ENCODE results near the gene HOXB5.

Gene HOXB5

DNA sequence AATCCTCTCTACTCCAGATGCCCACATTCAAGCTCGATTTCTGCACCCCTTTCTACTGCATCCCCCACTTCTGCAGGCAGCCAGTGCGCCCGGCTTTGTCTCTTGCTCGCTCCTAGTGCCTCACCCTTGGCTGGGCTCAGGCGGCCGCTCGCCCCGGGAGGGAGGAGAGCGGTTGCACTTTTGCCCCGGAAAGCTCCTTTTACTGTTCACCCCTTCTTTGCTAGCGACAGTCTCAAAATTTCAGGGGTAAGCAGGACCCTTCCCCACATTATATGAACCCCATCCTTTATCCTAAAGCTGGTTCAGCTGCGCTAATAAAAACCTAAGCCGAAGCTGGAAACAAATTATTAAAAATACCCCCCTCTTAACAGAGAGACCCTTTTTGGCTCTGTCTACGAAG, 1.0 kb downstream of the HOXB5 start:
- TF ChIP-seq CTCF (IDR thresholded peaks at IDR 0.05; ENCODE audit: unreplicated experiment in 3 of 3) = no peak
- H3K4me1 Mint-ChIP-seq = peaks cover 82% of the 10 kb centered on the region
- H3K9me3 Mint-ChIP-seq = no peaks in the 10 kb centered on the region
- peaks cover 90% of the 10 kb centered on the region for H3K27me3 Mint-ChIP-seq (ENCODE audit: low read depth)
- peak overlapping the region; percentile 91 to 98 (median 94) for H3K4me3 Mint-ChIP-seq
- peak overlapping the region in 1 of 3 experiments; percentile 92 for H3K27ac Mint-ChIP-seq
- peaks cover 71% of the 10 kb centered on the region for H3K36me3 Mint-ChIP-seq (ENCODE audit: low read depth)

GRCh38 chr17:48592057-48592514, 1.5 kb downstream of the HOXB5 start:
- Mint-ChIP-seq H3K27me3 (ENCODE audit: low read depth) (peaks cover 90% of the 10 kb centered on the region), H3K4me1 (peaks cover 87% of the 10 kb centered on the region), H3K4me3 (peak overlapping the region; percentile 91 to 98 (median 94)), H3K9me3 (no peaks in the 10 kb centered on the region), H3K36me3 (ENCODE audit: low read depth) (peaks cover 74% of the 10 kb centered on the region), H3K27ac (peak overlapping the region in 1 of 3 experiments; percentile 92)
- no peak for TF ChIP-seq CTCF (IDR thresholded peaks at IDR 0.05; ENCODE audit: unreplicated experiment in 3 of 3)

- peak overlapping the region; percentile 84 to 98 (median 91) for H3K4me3 Mint-ChIP-seq
- no peaks in the 10 kb centered on the region for H3K9me3 Mint-ChIP-seq
- peaks cover 90% of the 10 kb centered on the region for H3K27me3 Mint-ChIP-seq (ENCODE audit: low read depth)
- H3K4me1 Mint-ChIP-seq = peaks cover 92% of the 10 kb centered on the region
- TF ChIP-seq CTCF (IDR thresholded peaks at IDR 0.05; ENCODE audit: unreplicated experiment in 3 of 3) = no peak
- peaks cover 70% of the 10 kb centered on the region for H3K36me3 Mint-ChIP-seq (ENCODE audit: low read depth)
- peak overlapping the region in 1 of 3 experiments; percentile 92 for H3K27ac Mint-ChIP-seq
These were observed 2.1 kb downstream of the HOXB5 start for GRCh38 chr17:48591255-48592056.

- peaks cover 67% of the 10 kb centered on the region for H3K36me3 Mint-ChIP-seq (ENCODE audit: low read depth)
- peak overlapping the region in 1 of 3 experiments; percentile 92 for H3K27ac Mint-ChIP-seq
- peak overlapping the region; percentile 84 to 98 (median 91) for H3K4me3 Mint-ChIP-seq
- H3K9me3 Mint-ChIP-seq = no peaks in the 10 kb centered on the region
- no peak for TF ChIP-seq CTCF (IDR thresholded peaks at IDR 0.05; ENCODE audit: unreplicated experiment in 3 of 3)
- peaks cover 92% of the 10 kb centered on the region for H3K4me1 Mint-ChIP-seq
- peaks cover 92% of the 10 kb centered on the region for H3K27me3 Mint-ChIP-seq (ENCODE audit: low read depth)
These were observed 2.9 kb downstream of the HOXB5 start for GRCh38 chr17:48590607-48591161.

DNA sequence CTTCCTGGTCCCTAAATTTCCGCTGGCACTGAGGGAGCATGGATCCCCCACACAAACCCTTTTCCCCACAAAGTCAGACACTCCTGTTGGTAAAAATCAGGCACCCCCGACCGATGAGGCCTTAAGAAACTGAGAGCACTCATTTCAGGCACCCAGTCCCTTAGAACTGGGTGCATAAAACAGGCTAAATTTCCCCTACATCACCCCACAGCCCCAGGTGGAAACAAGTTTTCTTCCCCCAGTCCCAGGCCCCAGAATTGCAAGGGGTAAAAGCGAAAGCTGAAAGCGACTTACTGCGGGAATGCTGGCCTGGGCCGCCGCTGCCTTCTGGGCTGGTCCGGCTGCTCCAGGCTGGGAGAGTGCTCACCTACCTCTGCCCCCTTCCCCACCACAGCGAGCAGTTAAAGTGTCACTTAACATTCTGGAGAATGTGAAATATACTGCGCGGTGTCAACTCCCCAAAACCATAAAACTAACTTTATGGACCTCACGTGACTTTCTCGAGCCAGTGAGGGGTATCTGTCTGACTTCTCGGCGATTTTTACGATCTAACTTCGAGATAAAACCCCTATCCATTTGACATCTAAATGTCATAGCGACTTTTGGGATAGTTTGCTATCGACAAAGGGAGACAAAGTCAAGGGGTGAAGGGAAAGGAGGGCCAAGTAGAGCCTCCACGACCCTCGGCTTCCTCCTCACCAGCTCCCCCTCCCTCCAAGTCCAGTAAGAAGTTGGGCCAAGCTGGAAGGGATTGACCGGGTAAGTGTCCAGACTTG, 3.6 kb downstream of the HOXB5 start, which contains the start of gene HOXB3:
Gene HOXB3 (minus strand): TSS at position 411 of the 776 bp plus-strand sequence. CDS start 37,767 bp downstream, outside the sequence.
- Mint-ChIP-seq H3K4me1 (peaks cover 92% of the 10 kb centered on the region), H3K36me3 (ENCODE audit: low read depth) (peaks cover 60% of the 10 kb centered on the region), H3K27me3 (ENCODE audit: low read depth) (peaks cover 92% of the 10 kb centered on the region), H3K4me3 (peak within 1 kb of the TSS; percentile 84 to 98 (median 91)), H3K27ac (peak within 1 kb of the TSS in 1 of 3 experiments; percentile 92), H3K9me3 (no peaks in the 10 kb centered on the region)
- TF ChIP-seq CTCF (IDR thresholded peaks at IDR 0.05; ENCODE audit: unreplicated experiment in 3 of 3) = no peak

All from nephron (organoid).